HG03060 (cell line): ENCODE measurements around the gene CCDC50.

Source experiments
- ATAC-seq: cut with Tn5 transposase; IDR thresholded peaks from one replicate; pipeline ENCODE4 v1.9.1; 2021; ENCODE audit warnings: low read depth, moderate number of reproducible peaks; ENCODE audit not compliant: unreplicated experiment

CCDC50 gene

DNA sequence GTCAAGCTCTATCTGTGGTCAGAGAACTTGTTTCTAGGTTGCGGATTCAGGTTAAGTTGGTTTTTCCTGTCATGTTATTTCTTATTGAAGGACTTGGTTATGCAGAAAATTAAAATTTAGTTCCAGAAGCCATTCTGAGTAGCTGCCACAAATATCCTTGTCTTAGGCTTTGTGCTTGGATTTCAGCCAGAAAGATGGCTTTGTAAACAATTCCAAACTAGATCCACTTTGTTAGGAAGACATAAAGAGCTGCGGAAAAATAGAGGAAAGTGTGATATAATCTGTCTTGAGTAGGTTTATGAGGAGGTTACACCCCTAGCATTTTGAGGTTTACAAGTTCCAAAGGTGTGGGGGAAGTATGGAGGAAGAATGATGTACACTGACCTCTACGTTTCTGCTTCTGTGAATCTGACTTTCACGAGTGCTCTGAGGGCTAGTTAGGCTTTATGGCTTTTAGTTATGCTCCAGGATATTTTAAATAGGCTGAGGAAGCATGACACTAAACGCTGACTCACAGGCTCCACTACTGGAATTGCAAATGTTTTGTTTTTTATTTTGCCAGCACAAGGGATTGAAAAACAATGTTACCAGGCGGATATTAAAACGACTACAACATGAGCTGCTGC is 47.4 kb downstream of the CCDC50 start:
- ATAC-seq = no peak

DNA sequence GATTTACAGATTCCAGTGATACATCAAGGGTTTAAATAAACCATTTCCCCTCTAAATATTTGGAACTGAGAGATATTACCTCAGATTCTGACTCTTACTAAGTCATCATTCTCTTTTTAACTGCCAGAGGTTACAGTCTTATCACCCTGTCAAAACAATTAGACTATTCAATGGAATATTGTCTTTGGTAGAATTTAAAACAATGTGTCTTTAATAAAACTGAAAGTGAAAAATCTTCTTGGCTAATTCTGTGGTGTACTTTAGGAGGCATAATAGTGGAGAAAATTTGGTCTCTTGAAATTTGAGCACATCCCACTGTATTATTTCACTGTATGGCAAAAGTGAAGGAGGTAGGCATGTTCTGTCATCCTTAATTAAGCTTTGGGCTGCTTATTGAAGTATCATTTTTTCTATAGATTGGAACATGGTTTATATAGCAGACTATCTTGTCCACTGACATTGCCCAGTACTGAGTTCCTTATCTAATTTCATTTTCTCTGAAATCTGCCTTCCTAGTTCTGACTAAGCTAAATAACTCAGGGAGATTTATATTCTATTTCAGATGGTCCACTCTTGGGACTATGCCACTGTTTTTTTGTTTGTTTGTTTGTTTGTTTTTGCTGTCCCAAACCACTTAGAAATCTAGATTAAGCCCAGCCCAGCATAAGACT is 49.1 kb downstream of the CCDC50 start:
- no peak for ATAC-seq

DNA sequence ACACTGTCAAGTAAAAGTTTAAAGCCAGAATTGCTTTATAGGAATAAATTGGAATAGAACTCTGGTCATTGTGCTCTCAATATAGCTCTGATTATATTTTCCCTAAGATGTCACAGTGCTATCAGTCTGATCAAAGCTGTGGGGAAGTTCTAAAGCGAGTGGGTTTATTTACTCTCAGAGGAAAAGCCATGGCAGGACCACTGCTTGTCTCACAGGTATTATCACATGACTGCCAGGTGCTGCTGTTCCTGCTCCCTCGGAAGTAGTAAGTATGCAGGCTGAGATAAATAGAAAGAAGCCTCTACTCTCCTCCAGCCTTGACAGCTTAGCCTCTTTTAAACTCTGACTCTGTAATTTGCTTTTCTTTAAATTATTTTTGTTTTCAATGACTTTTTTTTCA is 50.3 kb downstream of the CCDC50 start:
- ATAC-seq = no peak

DNA sequence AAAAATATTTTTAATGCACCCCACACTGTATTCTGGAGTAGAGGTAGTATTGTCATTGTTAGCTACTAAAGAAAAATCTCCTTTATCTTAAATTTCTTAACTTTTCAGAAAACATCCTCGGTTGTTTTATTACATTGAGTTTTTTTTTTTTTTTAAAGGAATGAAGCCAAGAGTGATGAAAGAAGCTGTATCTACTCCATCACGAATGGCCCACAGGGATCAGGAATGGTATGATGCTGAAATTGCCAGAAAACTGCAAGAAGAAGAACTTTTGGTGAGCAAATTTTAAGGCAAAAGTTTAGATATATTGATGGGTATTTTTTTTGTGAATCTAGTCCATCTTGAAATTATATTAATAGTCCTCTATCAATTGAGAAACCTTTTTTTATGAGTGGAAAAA is 50.8 kb downstream of the CCDC50 start:
- no peak for ATAC-seq

DNA sequence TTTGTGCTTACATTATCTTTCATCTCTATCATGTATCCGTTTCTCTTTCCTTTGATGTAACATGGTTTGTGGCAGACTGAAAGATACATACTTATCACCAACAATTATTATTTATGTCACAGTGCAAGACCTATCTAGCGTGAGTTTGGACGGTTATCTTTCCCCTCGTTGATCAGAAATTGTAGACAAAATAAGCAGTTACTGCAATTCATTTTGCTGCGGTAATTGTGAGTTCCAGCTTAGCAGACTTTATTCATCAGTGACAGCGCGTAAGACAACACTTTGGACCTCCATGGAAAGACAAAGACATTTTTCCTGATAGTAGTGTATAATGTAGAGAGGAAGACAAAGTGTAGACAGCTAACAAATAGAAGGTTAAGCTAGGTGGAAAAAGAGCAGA is 52.1 kb downstream of the CCDC50 start:
- no peak for ATAC-seq

DNA sequence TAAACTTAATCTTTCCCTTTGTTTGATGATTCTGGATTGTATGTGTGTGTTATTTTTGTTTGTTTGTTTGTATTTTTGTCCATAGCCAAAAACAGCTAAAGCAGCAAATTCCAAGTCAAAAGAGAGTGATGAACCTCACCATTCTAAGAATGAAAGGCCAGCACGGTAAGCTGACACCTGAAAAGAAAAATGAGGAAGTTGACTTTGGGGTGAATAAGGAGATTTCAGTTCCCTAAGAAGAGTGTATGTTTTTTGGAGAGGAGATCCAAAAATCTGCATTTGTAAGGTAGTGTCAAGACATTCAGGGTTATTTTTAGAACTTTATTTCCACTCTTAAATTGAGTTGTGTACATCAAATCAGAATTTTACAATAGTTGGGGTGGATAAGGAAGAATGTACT is 53.5 kb downstream of the CCDC50 start:
- no peak for ATAC-seq

DNA sequence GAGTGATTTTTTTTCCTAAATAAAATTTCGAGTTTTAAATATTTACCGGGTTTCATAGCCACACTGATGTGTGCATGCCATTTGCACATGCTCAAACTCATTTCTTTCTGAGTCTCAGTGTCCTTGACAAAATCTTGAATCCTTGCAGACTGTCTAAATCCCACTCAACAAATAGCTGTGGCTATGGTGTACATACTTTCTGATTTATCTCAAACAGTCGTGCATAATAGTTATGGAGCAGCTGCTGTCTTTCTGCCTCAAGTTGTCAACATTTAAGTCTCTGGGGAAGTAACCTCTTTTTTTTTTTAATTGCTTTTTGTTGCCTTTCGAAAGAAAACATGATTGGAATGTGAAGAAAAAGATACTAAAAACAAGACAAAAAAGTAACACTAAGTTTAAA is 53.9 kb downstream of the CCDC50 start:
- ATAC-seq = no peak

DNA sequence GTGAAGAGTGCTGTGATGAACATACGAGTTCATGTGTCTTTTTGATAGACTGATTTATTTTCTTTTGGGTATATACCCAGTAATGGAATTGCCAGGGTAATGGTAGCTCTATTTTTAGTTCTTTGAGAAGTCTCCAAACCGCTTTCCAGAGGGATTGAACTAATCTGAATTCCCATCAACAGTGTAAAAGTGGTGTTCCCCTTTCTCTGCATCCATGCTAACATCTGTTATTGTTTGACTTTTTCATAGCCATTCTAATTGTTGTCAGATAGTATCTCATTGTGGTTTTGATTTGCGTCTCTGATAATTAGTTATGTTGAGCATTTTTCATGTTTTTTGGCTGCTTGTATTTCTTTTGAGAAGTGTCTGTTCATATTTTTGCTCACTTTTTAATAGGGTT is 55.9 kb downstream of the CCDC50 start:
- no peak for ATAC-seq

DNA sequence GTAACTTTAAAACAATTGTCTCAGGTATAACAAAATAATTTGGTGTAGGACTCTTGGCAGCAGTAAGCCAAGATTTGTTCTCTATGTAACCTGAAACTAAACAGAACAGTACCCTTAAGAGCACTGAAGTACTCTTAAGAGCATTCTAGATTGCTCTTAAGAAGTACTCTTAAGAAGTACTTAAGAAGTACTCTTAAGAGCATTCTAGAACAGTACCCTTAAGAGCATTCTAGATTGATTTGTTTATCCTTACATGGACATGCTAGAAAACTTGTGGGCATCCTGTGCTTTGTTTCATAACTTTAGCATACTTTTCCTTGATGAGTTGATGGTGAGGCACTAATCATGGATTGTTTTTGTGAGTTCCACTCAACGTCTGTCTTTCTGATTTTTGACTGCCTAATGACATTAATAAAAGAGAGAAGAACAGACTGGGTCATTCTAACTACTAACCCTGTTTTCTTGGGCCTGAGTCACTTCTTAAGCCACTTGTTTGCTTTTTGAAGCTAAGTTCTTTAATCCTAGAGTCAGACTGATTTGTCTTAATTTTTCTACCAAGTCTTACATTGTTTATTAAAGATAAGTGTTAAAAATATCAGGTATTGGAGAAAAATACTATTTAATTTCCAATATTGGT is 58.4 kb downstream of the CCDC50 start:
- no peak for ATAC-seq

DNA sequence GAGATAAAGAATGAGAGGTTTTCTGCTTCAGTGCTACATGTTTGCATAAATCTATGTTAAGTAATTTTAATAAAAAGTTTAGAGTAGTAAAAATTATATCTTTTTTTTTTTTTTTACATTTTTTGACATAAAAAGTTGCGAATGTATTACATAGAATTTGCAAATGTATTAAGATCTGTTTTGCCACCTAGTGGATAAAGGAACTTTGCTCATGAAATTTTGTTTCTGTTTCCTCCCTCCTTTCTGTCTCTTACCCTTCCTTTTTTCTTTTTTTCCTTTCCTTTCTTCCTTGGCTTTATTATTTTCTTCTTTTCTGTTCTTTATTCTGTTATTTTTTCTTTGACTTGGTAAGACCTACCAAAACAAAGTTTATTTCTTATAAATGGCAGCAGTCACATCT is 59.6 kb downstream of the CCDC50 start:
- ATAC-seq = no peak

DNA sequence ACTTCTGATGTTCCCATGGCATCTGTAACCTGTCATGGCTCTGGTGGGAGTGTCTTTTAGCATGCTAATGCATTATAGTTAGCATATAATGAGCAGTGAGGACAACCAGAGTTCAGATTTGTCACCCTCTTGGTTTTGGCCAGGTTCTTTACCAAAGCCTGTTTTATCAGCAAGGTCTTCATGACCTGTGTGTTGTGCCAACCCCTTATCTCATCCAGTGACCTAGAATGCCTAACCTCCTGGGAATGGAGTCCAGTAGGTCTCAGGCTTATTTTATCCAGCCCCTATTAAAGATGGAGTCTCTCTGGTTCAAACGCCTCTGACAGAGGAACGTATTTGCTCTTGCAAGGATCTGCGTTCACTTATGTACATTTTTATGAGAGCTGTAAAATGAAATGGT is 61.4 kb downstream of the CCDC50 start:
- no peak for ATAC-seq

DNA sequence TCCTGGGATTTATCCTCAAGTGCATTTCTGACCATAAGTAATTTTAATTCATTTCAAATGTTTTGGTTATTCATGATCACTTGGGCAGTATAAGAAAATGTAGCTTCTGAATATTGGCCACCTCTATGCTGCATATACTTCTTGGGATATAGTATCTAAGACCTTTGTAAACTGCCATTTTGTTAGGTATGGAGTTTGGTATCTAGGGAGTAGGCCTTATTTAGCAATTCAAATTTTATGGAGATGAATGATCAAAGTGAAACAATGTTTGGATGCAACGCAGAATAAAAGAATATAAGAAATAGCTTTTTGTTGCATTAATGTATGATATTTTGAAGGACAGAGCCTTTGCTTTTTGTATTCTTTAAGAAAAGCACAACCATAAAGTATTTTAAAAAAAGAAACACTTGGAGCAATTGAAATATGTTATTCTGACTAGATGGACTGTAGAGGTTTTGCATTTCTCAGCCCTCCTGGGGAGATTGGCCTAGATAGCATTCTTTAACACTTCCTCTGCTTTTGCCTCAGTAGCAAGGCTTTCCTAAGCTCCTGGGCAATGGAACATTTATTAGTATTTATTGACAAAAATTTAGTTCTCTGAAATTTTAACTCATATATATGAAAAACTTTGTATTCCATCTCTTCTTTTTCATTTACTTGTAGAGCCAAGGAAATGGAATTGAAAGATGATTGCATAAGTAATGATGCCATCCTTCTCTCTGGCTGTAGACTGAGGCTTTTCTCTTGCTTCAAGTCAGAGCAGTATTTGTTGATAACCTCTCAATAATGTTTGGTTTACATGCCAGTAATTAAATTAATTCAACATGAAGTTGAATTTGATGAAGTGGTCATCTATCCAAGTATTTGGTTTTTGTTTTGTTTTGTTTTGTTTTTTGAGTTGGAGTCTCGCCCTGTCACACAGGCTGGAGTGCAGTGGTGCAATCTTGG is 62.9 kb downstream of the CCDC50 start:
- ATAC-seq = no peak

DNA sequence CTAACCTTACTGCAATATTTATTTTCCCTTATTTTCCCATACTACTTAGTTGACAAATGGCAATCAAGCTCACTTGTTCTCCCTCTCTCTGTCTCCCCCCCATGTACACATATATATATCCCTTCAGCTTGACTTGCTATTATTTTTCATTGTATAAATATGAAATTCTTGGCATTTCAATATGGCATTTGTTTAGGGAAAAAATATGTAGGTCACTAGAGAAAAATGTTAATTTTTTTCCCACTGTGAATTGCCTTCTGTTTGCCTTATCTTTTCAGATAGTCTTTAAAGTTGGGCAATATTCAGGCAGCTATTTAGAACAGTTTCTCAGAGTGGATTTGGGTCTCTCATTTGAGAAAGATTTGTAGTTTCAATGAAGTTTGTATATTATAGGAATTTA is 64.0 kb downstream of the CCDC50 start:
- no peak for ATAC-seq

DNA sequence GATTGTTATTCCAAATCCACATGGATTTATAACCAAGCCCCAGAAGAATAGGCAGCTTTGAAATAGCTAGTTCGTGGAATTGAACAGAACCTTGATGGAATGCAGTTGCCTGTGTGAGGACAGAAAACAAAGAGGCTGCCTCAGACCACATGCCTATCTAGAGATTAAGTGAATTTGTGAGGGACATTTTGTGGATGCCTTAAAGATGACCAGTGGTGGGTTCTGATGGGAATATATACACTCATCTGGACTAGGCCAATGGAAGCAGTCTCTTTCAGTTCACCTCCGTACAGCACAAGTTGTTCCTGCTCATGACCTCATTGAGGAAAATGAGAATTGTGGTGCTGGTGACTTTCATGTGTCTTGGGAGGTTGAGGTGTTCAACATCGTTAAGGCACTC is 68.6 kb downstream of the CCDC50 start:
- ATAC-seq = no peak

DNA sequence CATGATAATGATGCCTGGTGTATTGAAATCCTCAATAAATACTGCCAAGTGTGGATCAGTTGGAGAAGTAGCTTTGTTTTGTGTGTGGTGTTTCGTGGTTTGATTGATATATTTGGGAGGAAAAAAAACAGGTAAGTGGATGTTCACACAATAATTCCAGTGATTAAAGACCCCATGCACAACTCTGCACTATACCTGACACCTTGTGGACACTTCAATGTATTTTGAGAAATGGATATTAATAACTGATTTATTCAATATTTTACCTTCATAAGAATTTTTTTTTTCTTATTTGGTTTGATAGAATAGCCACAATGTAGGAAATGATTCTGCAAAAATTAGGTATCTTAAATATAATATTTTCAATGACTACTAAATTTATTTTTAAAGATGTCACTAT is 69.4 kb downstream of the CCDC50 start:
- no peak for ATAC-seq

DNA sequence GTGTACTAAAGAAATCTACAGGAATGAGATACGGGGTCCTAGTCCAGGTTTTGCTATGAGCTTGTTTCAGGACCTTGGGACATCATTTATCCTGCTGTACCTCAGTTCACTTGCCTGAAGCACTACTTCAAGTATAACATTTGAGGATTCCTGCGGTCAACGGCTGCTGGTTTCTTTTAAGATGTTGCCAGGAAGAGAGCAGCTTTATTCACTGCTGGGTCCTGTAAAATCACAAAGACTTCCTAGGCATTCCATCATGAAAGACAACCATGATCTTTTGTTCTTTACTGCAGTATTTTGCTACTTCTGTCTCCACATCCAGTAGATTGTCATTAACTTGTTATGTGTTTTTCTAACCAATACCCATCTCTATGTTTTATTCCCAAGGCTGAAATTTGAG is 70.7 kb downstream of the CCDC50 start:
- no peak for ATAC-seq

DNA sequence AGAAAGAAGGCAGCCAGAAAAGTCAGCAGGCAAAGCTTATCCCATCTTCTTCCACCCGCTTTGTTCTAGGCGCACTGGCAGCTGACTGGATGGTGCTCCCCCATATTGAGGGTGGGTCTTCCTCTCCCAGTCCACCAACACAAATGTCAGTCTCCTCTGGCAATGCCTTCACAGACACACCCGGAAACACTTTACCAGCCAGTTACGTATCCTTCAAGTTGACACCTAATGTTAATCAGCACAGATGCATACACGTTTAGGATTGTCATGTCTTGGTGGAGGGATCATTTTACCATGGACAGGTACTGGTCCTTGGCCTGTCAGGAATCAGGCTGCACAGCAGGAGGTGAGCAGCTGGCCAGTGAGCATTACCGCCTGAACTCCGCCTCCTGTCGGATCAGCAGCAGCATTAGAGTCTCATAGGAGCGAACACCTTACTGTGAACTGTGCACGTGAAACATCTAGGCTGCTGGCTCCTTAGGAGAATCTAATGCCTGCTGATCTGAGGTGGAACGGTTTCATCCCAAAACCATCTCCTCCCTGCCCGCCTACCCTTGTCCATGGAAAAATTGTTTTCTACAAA is 72.7 kb downstream of the CCDC50 start:
- ATAC-seq = no peak

DNA sequence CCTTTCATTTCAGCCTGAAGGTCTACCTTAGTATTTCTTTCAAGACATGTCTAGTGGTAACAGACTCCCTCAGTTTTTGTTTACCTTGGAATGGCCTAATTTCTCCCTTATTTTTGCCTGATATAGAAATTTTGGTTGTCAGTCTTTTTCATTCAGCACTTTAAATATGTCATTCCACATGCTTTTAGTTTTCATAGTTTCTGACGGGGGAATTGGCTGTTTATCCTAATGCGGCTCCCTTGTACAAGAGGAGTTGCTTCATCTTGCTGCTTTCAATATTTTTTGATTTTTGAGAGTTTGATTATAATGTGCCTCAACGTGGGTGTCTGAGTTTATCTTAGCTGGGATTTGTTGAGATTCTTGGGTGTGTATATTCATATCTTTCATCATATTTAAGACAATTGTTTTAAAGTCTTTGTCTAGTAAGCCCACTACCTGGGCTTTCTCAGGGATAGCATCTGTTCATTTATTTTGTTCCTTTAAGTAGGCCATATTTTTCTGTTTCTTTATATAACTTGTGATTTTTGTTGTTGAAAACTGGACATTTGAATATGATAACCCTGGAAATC is 80.7 kb downstream of the CCDC50 start:
- no peak for ATAC-seq

DNA sequence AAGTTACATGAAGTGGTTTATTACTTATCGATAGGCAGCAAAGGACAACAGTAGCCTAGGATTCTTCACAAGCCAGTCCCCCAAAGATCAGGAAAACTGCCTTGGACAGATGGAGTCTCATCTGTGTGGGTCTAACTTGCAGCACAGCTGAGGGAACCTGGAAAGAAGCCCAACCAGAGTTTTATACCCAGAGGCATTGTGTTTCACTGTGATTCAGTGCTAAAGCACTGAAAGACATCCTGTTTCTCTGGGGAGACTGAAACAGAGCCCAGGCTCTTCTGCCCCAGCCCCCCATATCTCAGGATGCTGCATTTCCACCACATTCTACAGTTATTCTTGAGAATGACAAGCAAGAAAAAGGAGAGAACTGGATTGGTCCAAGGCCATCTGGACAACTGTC is 83.6 kb downstream of the CCDC50 start:
- ATAC-seq = no peak

DNA sequence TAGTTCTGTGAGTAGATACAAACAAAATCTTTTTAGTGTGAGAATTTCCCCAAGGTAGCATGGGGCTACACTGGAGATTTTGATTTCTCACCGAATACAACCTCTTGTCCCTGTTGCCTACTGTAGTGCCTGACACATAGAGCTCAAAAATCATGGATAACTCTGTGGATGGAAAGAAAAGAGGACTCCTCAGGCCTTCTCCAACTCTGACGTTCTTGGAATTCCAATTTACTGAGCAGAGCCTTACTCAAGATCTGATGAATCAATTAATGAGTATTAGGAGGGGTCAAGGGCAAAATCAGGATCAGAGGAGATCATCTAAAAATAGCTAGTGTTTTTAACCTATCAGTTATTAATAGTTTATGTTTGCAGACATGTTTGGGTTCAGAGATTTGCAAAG is 85.1 kb downstream of the CCDC50 start:
- ATAC-seq = no peak
